Measurements from ENCODE around the gene PLA2G6. TPM values are rescaled to one million over a fixed set of nuclear protein-coding genes. Genes with fewer than 3 reads are reported as not detected.

The PLA2G6 gene
- total RNA-seq, 1 experiment from 2014 or later: 29.9 TPM

DNA sequence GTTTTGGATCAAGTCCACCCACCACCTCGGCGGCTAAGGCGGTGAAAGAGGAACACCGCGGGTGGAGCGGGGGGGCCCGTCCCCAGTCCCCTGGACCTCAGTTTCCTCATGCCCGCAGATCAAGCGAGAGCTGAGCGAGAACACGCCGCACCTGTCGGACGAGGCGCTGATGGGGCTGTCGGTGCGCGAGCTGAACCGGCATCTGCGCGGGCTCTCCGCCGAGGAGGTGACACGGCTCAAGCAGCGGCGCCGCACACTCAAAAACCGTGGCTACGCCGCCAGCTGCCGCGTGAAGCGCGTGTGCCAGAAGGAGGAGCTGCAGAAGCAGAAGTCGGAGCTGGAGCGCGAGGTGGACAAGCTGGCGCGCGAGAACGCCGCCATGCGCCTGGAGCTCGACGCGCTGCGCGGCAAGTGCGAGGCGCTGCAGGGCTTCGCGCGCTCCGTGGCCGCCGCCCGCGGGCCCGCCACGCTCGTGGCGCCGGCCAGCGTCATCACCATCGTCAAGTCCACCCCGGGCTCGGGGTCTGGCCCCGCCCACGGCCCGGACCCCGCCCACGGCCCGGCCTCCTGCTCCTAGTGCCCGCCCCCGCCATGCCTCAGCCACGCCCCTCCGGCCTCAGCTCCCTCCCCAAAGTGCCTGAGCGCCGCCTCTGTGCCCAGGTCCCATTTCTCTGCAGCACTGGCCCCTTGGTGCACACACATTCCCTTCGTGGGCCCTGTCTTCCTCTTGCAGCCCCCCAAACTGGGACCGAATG lies 32.8 kb upstream of the PLA2G6 start (continued):
- TF ChIP-seq, protein P1, sequence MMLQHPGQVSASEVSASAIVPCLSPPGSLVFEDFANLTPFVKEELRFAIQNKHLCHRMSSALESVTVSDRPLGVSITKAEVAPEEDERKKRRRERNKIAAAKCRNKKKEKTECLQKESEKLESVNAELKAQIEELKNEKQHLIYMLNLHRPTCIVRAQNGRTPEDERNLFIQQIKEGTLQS (CRISPR knock-in tag; conservative IDR thresholded peaks at IDR 0.05): 0 out of 2 replicates have a peak, but pooled peaks have one; percentile 41
- peak; percentile 74; the same call in 1 of the 2 replicates for TF ChIP-seq IRF2 (CRISPR knock-in tag; IDR thresholded peaks at IDR 0.05; ENCODE audit: borderline replicate concordance, low read depth)
- TF ChIP-seq, protein P2, sequence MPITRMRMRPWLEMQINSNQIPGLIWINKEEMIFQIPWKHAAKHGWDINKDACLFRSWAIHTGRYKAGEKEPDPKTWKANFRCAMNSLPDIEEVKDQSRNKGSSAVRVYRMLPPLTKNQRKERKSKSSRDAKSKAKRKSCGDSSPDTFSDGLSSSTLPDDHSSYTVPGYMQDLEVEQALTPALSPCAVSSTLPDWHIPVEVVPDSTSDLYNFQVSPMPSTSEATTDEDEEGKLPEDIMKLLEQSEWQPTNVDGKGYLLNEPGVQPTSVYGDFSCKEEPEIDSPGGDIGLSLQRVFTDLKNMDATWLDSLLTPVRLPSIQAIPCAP (CRISPR knock-in tag; IDR thresholded peaks at IDR 0.05): no peak; the same call in 1 of the 2 replicates
- TF ChIP-seq, protein P3, sequence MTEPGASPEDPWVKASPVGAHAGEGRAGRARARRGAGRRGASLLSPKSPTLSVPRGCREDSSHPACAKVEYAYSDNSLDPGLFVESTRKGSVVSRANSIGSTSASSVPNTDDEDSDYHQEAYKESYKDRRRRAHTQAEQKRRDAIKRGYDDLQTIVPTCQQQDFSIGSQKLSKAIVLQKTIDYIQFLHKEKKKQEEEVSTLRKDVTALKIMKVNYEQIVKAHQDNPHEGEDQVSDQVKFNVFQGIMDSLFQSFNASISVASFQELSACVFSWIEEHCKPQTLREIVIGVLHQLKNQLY (CRISPR knock-in tag; IDR thresholded peaks at IDR 0.05): no peak
- no peak for TF ChIP-seq NR2C2 (CRISPR knock-in tag; IDR thresholded peaks at IDR 0.05)
- TF ChIP-seq, protein P4, sequence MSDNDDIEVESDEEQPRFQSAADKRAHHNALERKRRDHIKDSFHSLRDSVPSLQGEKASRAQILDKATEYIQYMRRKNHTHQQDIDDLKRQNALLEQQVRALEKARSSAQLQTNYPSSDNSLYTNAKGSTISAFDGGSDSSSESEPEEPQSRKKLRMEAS (CRISPR knock-in tag; IDR thresholded peaks at IDR 0.05): peak; percentile 85; the same call in 1 of the 2 replicates
- TF ChIP-seq, protein P5, sequence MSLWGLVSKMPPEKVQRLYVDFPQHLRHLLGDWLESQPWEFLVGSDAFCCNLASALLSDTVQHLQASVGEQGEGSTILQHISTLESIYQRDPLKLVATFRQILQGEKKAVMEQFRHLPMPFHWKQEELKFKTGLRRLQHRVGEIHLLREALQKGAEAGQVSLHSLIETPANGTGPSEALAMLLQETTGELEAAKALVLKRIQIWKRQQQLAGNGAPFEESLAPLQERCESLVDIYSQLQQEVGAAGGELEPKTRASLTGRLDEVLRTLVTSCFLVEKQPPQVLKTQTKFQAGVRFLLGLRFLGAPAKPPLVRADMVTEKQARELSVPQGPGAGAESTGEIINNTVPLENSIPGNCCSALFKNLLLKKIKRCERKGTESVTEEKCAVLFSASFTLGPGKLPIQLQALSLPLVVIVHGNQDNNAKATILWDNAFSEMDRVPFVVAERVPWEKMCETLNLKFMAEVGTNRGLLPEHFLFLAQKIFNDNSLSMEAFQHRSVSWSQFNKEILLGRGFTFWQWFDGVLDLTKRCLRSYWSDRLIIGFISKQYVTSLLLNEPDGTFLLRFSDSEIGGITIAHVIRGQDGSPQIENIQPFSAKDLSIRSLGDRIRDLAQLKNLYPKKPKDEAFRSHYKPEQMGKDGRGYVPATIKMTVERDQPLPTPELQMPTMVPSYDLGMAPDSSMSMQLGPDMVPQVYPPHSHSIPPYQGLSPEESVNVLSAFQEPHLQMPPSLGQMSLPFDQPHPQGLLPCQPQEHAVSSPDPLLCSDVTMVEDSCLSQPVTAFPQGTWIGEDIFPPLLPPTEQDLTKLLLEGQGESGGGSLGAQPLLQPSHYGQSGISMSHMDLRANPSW (CRISPR knock-in tag; conservative IDR thresholded peaks at IDR 0.05; ENCODE audit: low read depth): no peak
- peak; percentile 82; the same call in 1 of the 2 replicates for TF ChIP-seq RELA (CRISPR knock-in tag; IDR thresholded peaks at IDR 0.05; ENCODE audit: borderline replicate concordance)
- TF ChIP-seq, protein P6, sequence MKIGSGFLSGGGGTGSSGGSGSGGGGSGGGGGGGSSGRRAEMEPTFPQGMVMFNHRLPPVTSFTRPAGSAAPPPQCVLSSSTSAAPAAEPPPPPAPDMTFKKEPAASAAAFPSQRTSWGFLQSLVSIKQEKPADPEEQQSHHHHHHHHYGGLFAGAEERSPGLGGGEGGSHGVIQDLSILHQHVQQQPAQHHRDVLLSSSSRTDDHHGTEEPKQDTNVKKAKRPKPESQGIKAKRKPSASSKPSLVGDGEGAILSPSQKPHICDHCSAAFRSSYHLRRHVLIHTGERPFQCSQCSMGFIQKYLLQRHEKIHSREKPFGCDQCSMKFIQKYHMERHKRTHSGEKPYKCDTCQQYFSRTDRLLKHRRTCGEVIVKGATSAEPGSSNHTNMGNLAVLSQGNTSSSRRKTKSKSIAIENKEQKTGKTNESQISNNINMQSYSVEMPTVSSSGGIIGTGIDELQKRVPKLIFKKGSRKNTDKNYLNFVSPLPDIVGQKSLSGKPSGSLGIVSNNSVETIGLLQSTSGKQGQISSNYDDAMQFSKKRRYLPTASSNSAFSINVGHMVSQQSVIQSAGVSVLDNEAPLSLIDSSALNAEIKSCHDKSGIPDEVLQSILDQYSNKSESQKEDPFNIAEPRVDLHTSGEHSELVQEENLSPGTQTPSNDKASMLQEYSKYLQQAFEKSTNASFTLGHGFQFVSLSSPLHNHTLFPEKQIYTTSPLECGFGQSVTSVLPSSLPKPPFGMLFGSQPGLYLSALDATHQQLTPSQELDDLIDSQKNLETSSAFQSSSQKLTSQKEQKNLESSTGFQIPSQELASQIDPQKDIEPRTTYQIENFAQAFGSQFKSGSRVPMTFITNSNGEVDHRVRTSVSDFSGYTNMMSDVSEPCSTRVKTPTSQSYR (CRISPR knock-in tag; IDR thresholded peaks at IDR 0.05): peak; percentile 33; the same call in 1 of the 2 replicates
- TF ChIP-seq JUN (CRISPR knock-in tag; IDR thresholded peaks at IDR 0.05): peak; percentile 79; the same call in 1 of the 2 replicates
- TF ChIP-seq, protein P7, sequence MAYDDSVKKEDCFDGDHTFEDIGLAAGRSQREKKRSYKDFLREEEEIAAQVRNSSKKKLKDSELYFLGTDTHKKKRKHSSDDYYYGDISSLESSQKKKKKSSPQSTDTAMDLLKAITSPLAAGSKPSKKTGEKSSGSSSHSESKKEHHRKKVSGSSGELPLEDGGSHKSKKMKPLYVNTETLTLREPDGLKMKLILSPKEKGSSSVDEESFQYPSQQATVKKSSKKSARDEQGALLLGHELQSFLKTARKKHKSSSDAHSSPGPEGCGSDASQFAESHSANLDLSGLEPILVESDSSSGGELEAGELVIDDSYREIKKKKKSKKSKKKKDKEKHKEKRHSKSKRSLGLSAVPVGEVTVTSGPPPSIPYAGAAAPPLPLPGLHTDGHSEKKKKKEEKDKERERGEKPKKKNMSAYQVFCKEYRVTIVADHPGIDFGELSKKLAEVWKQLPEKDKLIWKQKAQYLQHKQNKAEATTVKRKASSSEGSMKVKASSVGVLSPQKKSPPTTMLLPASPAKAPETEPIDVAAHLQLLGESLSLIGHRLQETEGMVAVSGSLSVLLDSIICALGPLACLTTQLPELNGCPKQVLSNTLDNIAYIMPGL (CRISPR knock-in tag; IDR thresholded peaks at IDR 0.05): peak; percentile 54; the same call in 1 of the 2 replicates
- TF ChIP-seq NR1H2 (CRISPR knock-in tag; IDR thresholded peaks at IDR 0.05): no peak
- TF ChIP-seq NFE2L1 (CRISPR knock-in tag; IDR thresholded peaks at IDR 0.05): peak; percentile 79
- peak; percentile 91; the same call in 1 of the 2 replicates for TF ChIP-seq TCF7 (CRISPR knock-in tag; IDR thresholded peaks at IDR 0.05; ENCODE audit: low read depth)
- no peak for TF ChIP-seq GRHL2 (CRISPR knock-in tag; IDR thresholded peaks at IDR 0.05; ENCODE audit: insufficient replicate concordance, severe bottlenecking)
- TF ChIP-seq NFYB (CRISPR knock-in tag; conservative IDR thresholded peaks at IDR 0.05; ENCODE audit: low read depth): 0 out of 2 replicates have a peak, but pooled peaks have one; percentile 20
- TF ChIP-seq, protein P8, sequence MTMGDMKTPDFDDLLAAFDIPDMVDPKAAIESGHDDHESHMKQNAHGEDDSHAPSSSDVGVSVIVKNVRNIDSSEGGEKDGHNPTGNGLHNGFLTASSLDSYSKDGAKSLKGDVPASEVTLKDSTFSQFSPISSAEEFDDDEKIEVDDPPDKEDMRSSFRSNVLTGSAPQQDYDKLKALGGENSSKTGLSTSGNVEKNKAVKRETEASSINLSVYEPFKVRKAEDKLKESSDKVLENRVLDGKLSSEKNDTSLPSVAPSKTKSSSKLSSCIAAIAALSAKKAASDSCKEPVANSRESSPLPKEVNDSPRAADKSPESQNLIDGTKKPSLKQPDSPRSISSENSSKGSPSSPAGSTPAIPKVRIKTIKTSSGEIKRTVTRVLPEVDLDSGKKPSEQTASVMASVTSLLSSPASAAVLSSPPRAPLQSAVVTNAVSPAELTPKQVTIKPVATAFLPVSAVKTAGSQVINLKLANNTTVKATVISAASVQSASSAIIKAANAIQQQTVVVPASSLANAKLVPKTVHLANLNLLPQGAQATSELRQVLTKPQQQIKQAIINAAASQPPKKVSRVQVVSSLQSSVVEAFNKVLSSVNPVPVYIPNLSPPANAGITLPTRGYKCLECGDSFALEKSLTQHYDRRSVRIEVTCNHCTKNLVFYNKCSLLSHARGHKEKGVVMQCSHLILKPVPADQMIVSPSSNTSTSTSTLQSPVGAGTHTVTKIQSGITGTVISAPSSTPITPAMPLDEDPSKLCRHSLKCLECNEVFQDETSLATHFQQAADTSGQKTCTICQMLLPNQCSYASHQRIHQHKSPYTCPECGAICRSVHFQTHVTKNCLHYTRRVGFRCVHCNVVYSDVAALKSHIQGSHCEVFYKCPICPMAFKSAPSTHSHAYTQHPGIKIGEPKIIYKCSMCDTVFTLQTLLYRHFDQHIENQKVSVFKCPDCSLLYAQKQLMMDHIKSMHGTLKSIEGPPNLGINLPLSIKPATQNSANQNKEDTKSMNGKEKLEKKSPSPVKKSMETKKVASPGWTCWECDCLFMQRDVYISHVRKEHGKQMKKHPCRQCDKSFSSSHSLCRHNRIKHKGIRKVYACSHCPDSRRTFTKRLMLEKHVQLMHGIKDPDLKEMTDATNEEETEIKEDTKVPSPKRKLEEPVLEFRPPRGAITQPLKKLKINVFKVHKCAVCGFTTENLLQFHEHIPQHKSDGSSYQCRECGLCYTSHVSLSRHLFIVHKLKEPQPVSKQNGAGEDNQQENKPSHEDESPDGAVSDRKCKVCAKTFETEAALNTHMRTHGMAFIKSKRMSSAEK (CRISPR knock-in tag; IDR thresholded peaks at IDR 0.05; ENCODE audit: borderline replicate concordance): no peak
- TF ChIP-seq, protein P9, sequence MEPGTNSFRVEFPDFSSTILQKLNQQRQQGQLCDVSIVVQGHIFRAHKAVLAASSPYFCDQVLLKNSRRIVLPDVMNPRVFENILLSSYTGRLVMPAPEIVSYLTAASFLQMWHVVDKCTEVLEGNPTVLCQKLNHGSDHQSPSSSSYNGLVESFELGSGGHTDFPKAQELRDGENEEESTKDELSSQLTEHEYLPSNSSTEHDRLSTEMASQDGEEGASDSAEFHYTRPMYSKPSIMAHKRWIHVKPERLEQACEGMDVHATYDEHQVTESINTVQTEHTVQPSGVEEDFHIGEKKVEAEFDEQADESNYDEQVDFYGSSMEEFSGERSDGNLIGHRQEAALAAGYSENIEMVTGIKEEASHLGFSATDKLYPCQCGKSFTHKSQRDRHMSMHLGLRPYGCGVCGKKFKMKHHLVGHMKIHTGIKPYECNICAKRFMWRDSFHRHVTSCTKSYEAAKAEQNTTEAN (CRISPR knock-in tag; IDR thresholded peaks at IDR 0.05): peak; percentile 66; the same call in 1 of the 2 replicates
- TF ChIP-seq, protein P10, sequence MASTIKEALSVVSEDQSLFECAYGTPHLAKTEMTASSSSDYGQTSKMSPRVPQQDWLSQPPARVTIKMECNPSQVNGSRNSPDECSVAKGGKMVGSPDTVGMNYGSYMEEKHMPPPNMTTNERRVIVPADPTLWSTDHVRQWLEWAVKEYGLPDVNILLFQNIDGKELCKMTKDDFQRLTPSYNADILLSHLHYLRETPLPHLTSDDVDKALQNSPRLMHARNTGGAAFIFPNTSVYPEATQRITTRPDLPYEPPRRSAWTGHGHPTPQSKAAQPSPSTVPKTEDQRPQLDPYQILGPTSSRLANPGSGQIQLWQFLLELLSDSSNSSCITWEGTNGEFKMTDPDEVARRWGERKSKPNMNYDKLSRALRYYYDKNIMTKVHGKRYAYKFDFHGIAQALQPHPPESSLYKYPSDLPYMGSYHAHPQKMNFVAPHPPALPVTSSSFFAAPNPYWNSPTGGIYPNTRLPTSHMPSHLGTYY (CRISPR knock-in tag; IDR thresholded peaks at IDR 0.05): no peak
- TF ChIP-seq MYBL2 (CRISPR knock-in tag; IDR thresholded peaks at IDR 0.05): no peak; the same call in 1 of the 2 replicates
